PC-3 (cell line): ENCODE data around the gene TCOF1. TPM values are rescaled to one million over a fixed set of nuclear protein-coding genes. Genes with fewer than 3 reads are reported as not detected.

Source experiments
- ATAC-seq: fragments of 200-7000 bp; cut with Tn5 transposase; 2 replicates; pipeline ENCODE4 v1.9.1; 2020; ENCODE audit warnings: mild to moderate bottlenecking, moderate library complexity
- BruUV-seq: library from RNA; stranded (reverse); fragments of 400-500 nt; replicated peaks from 2 replicates; lab custom pipeline; 2021; lab: Mats Ljungman, UMichigan
- CTCF ChIA-PET: fragments of 300-600 bp; sonication (Branson Sonifier 250); formaldehyde crosslinking; loops from one replicate; lab custom pipeline; 2022; ENCODE audit warnings: antibody characterized with exemption; lab: Charles Lee
- POLR2A ChIA-PET: fragments of 300-600 bp; sonication (Branson Sonifier 250); formaldehyde crosslinking; loops from one replicate; lab custom pipeline; 2022; ENCODE audit warnings: antibody characterized with exemption; ENCODE audit not compliant: unreplicated experiment; lab: Charles Lee
- DNase-seq: peaks from one replicate; pipeline ENCODE4 v3.0.0-alpha.2; 2015
- H2AFZ ChIP-seq: fragments of 300-600 bp; sonication (generic); 2 replicates; pipeline ENCODE4 v1.6.0; 2016; ENCODE audit warnings: antibody characterized with exemption, low read length
- H3F3A ChIP-seq: fragments of 300-600 bp; sonication (generic); one replicate; pipeline ENCODE4 v1.6.0; 2017; ENCODE audit warnings: antibody characterized with exemption, low read length, control low read depth, mild to moderate bottlenecking; ENCODE audit not compliant: unreplicated experiment
- H3K27ac ChIP-seq: fragments of 300-600 bp; sonication (generic); 2 replicates; pipeline ENCODE4 v1.5.1; 2016; ENCODE audit warnings: mild to moderate bottlenecking, low read length
- H3K27me3 ChIP-seq: fragments of 300-600 bp; sonication (generic); 2 replicates; pipeline ENCODE4 v1.6.1; 2016; ENCODE audit warnings: low read length, mixed read lengths
- H3K36me3 ChIP-seq: fragments of 300-600 bp; sonication (generic); 2 replicates; pipeline ENCODE4 v1.6.1; 2016; ENCODE audit warnings: low read depth, mixed run types, low read length, mixed read lengths
- H3K4me1 ChIP-seq: fragments of 300-600 bp; sonication (generic); 2 replicates; pipeline ENCODE4 v1.5.1; 2016; ENCODE audit warnings: low read length; ENCODE audit not compliant: insufficient read depth
- H3K4me2 ChIP-seq: fragments of 300-600 bp; sonication (generic); 2 replicates; pipeline ENCODE4 v1.6.0; 2016; ENCODE audit warnings: low read length
- H3K4me3 ChIP-seq: fragments of 300-600 bp; sonication (generic); 2 replicates; pipeline ENCODE4 v1.5.1; 2016; ENCODE audit warnings: mild to moderate bottlenecking, low read length, mixed read lengths
- H3K79me2 ChIP-seq: fragments of 300-600 bp; sonication (generic); 2 replicates; pipeline ENCODE4 v1.6.1; 2017; ENCODE audit warnings: low read length, mixed read lengths
- H3K9ac ChIP-seq: fragments of 300-600 bp; sonication (generic); 2 replicates; pipeline ENCODE4 v1.6.0; 2016; ENCODE audit warnings: mild to moderate bottlenecking, low read length
- H3K9me2 ChIP-seq: fragments of 300-600 bp; sonication (generic); replicated peaks from 2 replicates; pipeline ENCODE4 v1.6.1; 2016; ENCODE audit warnings: mixed run types, low read length, mixed read lengths
- H3K9me3 ChIP-seq: fragments of 300-600 bp; sonication (generic); 2 replicates; pipeline ENCODE4 v1.6.1; 2016; ENCODE audit warnings: low read length, mixed read lengths
- H4K20me1 ChIP-seq: fragments of 300-600 bp; sonication (generic); 2 replicates; pipeline ENCODE4 v1.6.1; 2016; ENCODE audit warnings: low read length, mixed read lengths
- EZH2 ChIP-seq: fragments of 300-600 bp; sonication (generic); IDR thresholded peaks from one replicate; pipeline ENCODE4 v1.6.1; 2017; ENCODE audit warnings: antibody characterized with exemption, mild to moderate bottlenecking, low read length; ENCODE audit not compliant: unreplicated experiment
- EZH2phosphoT487 ChIP-seq: fragments of 300-600 bp; sonication (generic); IDR thresholded peaks from 2 replicates; pipeline ENCODE4 v1.6.1; 2018; ENCODE audit warnings: mild to moderate bottlenecking, antibody characterized with exemption, low read length, borderline replicate concordance
- intact Hi-C: fragments of 100-400 bp; cut with micrococcal nuclease; formaldehyde crosslinking; loops from 2 replicates; pipeline ENCODE4 v1.9.0; 2023
- total RNA-seq: library from RNA; depleted of rRNA; stranded (reverse); fragments of >200 nt; gene quantifications from 2 replicates; pipeline ENCODE4 v1.2.3, GENCODE V29; 2014
- TF ChIP-seq, protein P1 (sequence below): fragments of 300-600 bp; sonication (generic); conservative IDR thresholded peaks from 2 replicates; pipeline ENCODE4 v1.5.1; 2017; ENCODE audit warnings: antibody characterized with exemption, low read depth, mild to moderate bottlenecking, low read length

TCOF1 gene
- total RNA-seq, 1 experiment from 2014 or later: 113 TPM

DNA sequence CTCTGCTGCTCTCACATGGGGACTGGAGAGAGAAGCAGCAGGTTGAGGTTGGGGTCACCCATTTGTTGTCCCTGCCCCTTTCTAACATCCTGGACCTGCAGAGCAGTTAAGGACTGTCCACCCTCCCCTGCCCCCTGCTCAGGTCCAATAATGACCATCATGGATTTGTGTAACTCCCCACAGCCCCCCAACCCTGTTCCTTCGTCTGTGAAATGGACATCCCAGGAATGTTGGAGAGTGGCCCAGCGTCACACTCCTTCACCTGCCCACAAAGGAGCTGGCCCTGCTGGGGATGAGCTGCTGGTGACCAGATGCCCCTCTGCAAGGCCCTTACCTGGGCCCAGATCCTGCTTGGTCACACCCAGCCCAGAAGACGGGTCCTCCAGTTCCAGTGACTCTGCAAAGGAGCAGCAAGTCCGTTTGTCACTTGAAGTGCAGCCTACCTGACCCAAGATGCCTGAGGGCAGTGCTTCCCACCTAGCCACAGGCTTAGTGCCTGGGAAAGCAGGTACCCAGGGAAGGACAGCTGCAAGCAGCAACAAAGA, 44.8 kb downstream of the TCOF1 start:
- Histone ChIP-seq H3K4me2 (no peak overlapping the region), H3K4me1 (no peaks in the 10 kb centered on the region), H3K9ac (no peak overlapping the region), H3K36me3 (peaks cover 26% of the 10 kb centered on the region), H3K79me2 (no peaks in the 10 kb centered on the region), H4K20me1 (no peaks in the 10 kb centered on the region), H3K4me3 (no peak overlapping the region), H3K9me2 (no peaks in the 10 kb centered on the region), H3K9me3 (no peaks in the 10 kb centered on the region), H3F3A (no peaks in the 10 kb centered on the region), H3K27me3 (no peaks in the 10 kb centered on the region), H2AFZ (no peak overlapping the region), H3K27ac (no peak overlapping the region)
- BruUV-seq: no TSS peak
- no peak for ATAC-seq
- ChIA-PET CTCF (no interaction called here), POLR2A (no interaction called here)
- intact Hi-C loops: no loop called here
- TF ChIP-seq EZH2phosphoT487: no peak
- TF ChIP-seq, protein P1, sequence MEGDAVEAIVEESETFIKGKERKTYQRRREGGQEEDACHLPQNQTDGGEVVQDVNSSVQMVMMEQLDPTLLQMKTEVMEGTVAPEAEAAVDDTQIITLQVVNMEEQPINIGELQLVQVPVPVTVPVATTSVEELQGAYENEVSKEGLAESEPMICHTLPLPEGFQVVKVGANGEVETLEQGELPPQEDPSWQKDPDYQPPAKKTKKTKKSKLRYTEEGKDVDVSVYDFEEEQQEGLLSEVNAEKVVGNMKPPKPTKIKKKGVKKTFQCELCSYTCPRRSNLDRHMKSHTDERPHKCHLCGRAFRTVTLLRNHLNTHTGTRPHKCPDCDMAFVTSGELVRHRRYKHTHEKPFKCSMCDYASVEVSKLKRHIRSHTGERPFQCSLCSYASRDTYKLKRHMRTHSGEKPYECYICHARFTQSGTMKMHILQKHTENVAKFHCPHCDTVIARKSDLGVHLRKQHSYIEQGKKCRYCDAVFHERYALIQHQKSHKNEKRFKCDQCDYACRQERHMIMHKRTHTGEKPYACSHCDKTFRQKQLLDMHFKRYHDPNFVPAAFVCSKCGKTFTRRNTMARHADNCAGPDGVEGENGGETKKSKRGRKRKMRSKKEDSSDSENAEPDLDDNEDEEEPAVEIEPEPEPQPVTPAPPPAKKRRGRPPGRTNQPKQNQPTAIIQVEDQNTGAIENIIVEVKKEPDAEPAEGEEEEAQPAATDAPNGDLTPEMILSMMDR: no peak
- no peak for DNase-seq

- Histone ChIP-seq H3K4me1 (no peaks in the 10 kb centered on the region), H3K4me3 (no peak overlapping the region), H3K9me2 (no peaks in the 10 kb centered on the region), H3K4me2 (no peak overlapping the region), H3K9me3 (no peaks in the 10 kb centered on the region), H3K27ac (no peak overlapping the region), H3F3A (no peaks in the 10 kb centered on the region), H3K27me3 (no peaks in the 10 kb centered on the region), H4K20me1 (no peaks in the 10 kb centered on the region), H2AFZ (no peak overlapping the region), H3K9ac (no peak overlapping the region), H3K36me3 (peaks cover 22% of the 10 kb centered on the region), H3K79me2 (no peaks in the 10 kb centered on the region)
- ATAC-seq (no peak), DNase-seq (no peak)
- intact Hi-C loops: no loop called here
- ChIA-PET CTCF (no interaction called here), POLR2A (no interaction called here)
- no TSS peak for BruUV-seq
- TF ChIP-seq EZH2 (no peak), EZH2phosphoT487 (no peak)
- TF ChIP-seq, protein P1: no peak
These were observed 45.4 kb downstream of the TCOF1 start for GRCh38 chr5:150402901-150403342.

GRCh38 chr5:150404121-150404520, 46.6 kb downstream of the TCOF1 start:
- peaks cover 12% of the 10 kb centered on the region; the same call in 1 of the 2 replicates for H3K36me3 ChIP-seq
- ATAC-seq: no peak
- no peaks in the 10 kb centered on the region for H3K27me3 ChIP-seq

More at GRCh38 chr5:150404121-150404520, 46.6 kb downstream of the TCOF1 start:
- intact Hi-C loops: no loop called here
- ChIA-PET POLR2A (no interaction called here), CTCF (no interaction called here)
- Histone ChIP-seq H2AFZ (no peak overlapping the region), H3K27ac (no peak overlapping the region), H3K79me2 (no peaks in the 10 kb centered on the region), H3K4me1 (no peaks in the 10 kb centered on the region), H3K9me3 (no peaks in the 10 kb centered on the region), H4K20me1 (no peaks in the 10 kb centered on the region), H3F3A (no peaks in the 10 kb centered on the region), H3K4me3 (no peak overlapping the region), H3K9me2 (no peaks in the 10 kb centered on the region), H3K4me2 (no peak overlapping the region), H3K9ac (no peak overlapping the region)
- TF ChIP-seq, protein P1: no peak
- TF ChIP-seq EZH2 (no peak), EZH2phosphoT487 (no peak)
- no peak for DNase-seq
- no TSS peak for BruUV-seq
